K562 (cell line): ENCODE measurements around the gene HMGA1. TPM values are rescaled to one million over a fixed set of nuclear protein-coding genes. Genes with fewer than 3 reads are reported as not detected.

ENCODE experiments used
- CSDE1 ChIP-seq, 2 experiments: fragments of 450-650 bp; IDR thresholded peaks; 2 replicates each; pipeline ENCODE4 v1.6.1; 2016; ENCODE audit warnings: mild to moderate bottlenecking in 1 of 2
- ESRRA ChIP-seq: fragments of 450-650 bp; IDR thresholded peaks from 2 replicates; pipeline ENCODE4 v1.6.1; 2014; ENCODE audit warnings: low read depth, mild to moderate bottlenecking, moderate library complexity, borderline replicate concordance
- HDAC1 ChIP-seq, 2 experiments: fragments of 450-650 bp; IDR thresholded peaks; 2 replicates each; pipeline ENCODE4 v1.6.1; 2016 to 2017; ENCODE audit warnings: inconsistent platforms in 1 of 2, mild to moderate bottlenecking in 1 of 2, moderate library complexity in 1 of 2
- HDAC8 ChIP-seq: fragments of 450-650 bp; IDR thresholded peaks from 2 replicates; pipeline ENCODE4 v1.6.1; 2016; ENCODE audit warnings: mild to moderate bottlenecking, missing genetic modification characterization, moderate library complexity, missing compliant biosample characterization
- HIVEP1 ChIP-seq: fragments of 250-450 bp; sonication (Bioruptor Pico); IDR thresholded peaks from 2 replicates; pipeline ENCODE4 v1.4.0; 2020; ENCODE audit warnings: mild to moderate bottlenecking
- MTA1 ChIP-seq: fragments of 450-650 bp; IDR thresholded peaks from 2 replicates; pipeline ENCODE4 v1.6.1; 2017; ENCODE audit warnings: borderline replicate concordance
- NEUROD1 ChIP-seq: fragments of 150-350 bp; IDR thresholded peaks from 2 replicates; pipeline ENCODE4 v1.6.1; 2014; ENCODE audit warnings: borderline replicate concordance, low read length, low read depth; ENCODE audit not compliant: partially characterized antibody
- PML ChIP-seq: IDR thresholded peaks from 2 replicates; pipeline ENCODE4 v1.6.1; 2012; ENCODE audit warnings: low read length, inconsistent platforms
- SIRT6 ChIP-seq: IDR thresholded peaks from one replicate; pipeline ENCODE4 v1.6.1; 2012; ENCODE audit warnings: low read depth, mild to moderate bottlenecking, control low read depth, inconsistent platforms, low read length, moderate library complexity
- TCF7L2 ChIP-seq: fragments of 150-350 bp; IDR thresholded peaks from 2 replicates; pipeline ENCODE4 v1.6.1; 2016; ENCODE audit warnings: low read depth, mild to moderate bottlenecking, low read length, moderate library complexity
- ZFX ChIP-seq: sonication (generic); formaldehyde crosslinking; IDR thresholded peaks from 2 replicates; pipeline ENCODE4 v1.8.0; 2022; ENCODE audit warnings: mild to moderate bottlenecking, missing genetic modification reagents, moderate library complexity
- ZNF263 ChIP-seq: sonication (generic); formaldehyde crosslinking; IDR thresholded peaks from 2 replicates; pipeline ENCODE4 v1.8.0; 2022; ENCODE audit warnings: mild to moderate bottlenecking, missing genetic modification reagents, borderline replicate concordance
- ZNF589 ChIP-seq: fragments of 200-800 bp; sonication (Bioruptor generic); IDR thresholded peaks from 2 replicates; pipeline ENCODE4 v1.6.1; 2016; ENCODE audit warnings: low read depth, missing genetic modification characterization, missing compliant biosample characterization
- polyA plus RNA-seq, 8 experiments: library from polyadenylated mRNA; depleted of rRNA in 4 of 8; stranded (reverse) in 5 of 8; unstranded in 3 of 8; fragments of >200 nt; fragmentation: Nextera tagmentation in 2 of 8; fragmentation: Illumina TruSeq in 1 of 8; extraction: Ambion mirVana in 2 of 8; extraction: Trizol in 1 of 8; gene quantifications; 2 replicates each; pipeline versions ENCODE4 v1.2.1 to v1.2.3, GENCODE V29; 2011 to 2014; ENCODE audit warnings: inconsistent platforms in 1 of 8, missing spikeins in 1 of 8
- total RNA-seq, 7 experiments: library from RNA; depleted of rRNA in 6 of 7; stranded (reverse); fragments of >200 nt in 6 of 7; fragmentation: Illumina TruSeq in 2 of 7; extraction: Trizol in 2 of 7; gene quantifications; 2 replicates each; pipeline versions ENCODE4 v1.2.1 to v1.2.3, GENCODE V29; 2011 to 2021; ENCODE audit warnings: low replicate concordance in 1 of 7
- TF ChIP-seq, protein P1 (sequence below): conservative IDR thresholded peaks from 2 replicates; pipeline ENCODE4 v1.6.1; 2011; ENCODE audit warnings: low read depth, mild to moderate bottlenecking, low read length; ENCODE audit not compliant: control insufficient read depth
- TF ChIP-seq, protein P2 (sequence below): sonication (generic); formaldehyde crosslinking; IDR thresholded peaks from 2 replicates; pipeline ENCODE4 v1.8.0; 2022; ENCODE audit warnings: missing genetic modification reagents, mild to moderate bottlenecking, borderline replicate concordance
- TF ChIP-seq, protein P3 (sequence below): fragments of 450-650 bp; IDR thresholded peaks from 2 replicates; pipeline ENCODE4 v1.6.1; 2017; ENCODE audit warnings: antibody characterized with exemption, mild to moderate bottlenecking
- TF ChIP-seq, protein P4 (sequence below): IDR thresholded peaks from 2 replicates; pipeline ENCODE4 v1.6.1; 2016; ENCODE audit warnings: missing genetic modification characterization, missing compliant biosample characterization

HMGA1 gene
- total and polyA plus RNA-seq, 9 of the 15 experiments (the other 6 are each of a cell fraction or from before 2014, with no cell fraction given): 27.8 to 1,947 (median 594) TPM

DNA sequence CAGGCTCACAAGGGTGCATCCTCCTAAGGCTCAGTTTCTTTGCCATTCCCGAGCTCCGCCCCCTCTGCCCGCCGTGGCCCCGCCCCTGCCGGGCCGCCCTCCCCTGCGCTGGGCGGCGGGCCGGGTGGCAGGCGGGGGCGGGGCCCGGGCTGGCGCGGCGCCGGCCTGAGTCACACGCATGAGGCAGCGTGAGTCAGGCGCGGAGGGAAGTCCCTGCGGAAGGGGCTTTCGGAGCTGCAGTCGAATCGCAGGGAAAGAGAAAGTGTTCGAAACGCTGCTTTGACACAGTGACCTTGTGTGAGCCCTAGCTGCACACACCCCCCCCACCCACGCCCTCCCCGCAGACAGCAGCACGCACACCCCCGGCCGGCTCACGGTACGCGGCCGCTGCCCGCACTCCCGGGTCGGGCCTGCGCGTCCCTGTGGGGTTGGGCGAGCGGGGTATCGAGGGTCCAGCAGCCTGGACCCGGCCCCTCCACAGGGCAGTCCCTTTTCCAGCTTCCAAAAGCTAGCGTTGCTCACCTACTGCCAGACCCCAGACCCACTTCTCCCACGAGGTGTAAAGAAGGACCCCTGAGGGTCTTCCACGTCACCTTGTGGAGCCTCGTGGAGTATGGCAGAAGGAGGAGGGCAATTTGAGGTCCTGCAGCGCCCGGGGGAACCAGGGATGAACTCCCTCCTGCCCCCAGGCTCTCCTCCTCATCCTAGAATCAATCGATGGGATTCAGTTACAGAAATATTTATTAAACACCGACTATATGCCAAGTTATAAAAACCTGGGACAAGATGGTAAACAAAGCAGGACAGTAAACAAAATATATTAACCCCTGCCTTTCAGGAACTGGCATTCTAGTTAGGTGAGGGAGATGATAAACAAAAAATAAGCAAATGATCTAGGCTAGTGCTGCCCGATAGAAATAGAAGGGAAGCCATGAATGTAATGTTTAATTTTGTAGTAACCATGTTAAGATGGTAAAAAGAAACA lies 12.4 kb upstream of the HMGA1 start (continued):
- TF ChIP-seq, protein P1, sequence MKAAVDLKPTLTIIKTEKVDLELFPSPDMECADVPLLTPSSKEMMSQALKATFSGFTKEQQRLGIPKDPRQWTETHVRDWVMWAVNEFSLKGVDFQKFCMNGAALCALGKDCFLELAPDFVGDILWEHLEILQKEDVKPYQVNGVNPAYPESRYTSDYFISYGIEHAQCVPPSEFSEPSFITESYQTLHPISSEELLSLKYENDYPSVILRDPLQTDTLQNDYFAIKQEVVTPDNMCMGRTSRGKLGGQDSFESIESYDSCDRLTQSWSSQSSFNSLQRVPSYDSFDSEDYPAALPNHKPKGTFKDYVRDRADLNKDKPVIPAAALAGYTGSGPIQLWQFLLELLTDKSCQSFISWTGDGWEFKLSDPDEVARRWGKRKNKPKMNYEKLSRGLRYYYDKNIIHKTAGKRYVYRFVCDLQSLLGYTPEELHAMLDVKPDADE: 0 out of 2 replicates have a peak, but pooled peaks have one; percentile 27
- TF ChIP-seq, protein P2, sequence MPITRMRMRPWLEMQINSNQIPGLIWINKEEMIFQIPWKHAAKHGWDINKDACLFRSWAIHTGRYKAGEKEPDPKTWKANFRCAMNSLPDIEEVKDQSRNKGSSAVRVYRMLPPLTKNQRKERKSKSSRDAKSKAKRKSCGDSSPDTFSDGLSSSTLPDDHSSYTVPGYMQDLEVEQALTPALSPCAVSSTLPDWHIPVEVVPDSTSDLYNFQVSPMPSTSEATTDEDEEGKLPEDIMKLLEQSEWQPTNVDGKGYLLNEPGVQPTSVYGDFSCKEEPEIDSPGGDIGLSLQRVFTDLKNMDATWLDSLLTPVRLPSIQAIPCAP (CRISPR knock-in tag): no peak
- TF ChIP-seq ESRRA: peak; percentile 99
- 0 out of 2 replicates have a peak, but pooled peaks have one; percentile 6 for TF ChIP-seq HIVEP1 (CRISPR knock-in tag)
- peak in 1 of 2 experiments; percentile 37; a peak in 1 of 4 replicates for TF ChIP-seq CSDE1 (IDR thresholded peaks at IDR 0.05)
- TF ChIP-seq, protein P3, sequence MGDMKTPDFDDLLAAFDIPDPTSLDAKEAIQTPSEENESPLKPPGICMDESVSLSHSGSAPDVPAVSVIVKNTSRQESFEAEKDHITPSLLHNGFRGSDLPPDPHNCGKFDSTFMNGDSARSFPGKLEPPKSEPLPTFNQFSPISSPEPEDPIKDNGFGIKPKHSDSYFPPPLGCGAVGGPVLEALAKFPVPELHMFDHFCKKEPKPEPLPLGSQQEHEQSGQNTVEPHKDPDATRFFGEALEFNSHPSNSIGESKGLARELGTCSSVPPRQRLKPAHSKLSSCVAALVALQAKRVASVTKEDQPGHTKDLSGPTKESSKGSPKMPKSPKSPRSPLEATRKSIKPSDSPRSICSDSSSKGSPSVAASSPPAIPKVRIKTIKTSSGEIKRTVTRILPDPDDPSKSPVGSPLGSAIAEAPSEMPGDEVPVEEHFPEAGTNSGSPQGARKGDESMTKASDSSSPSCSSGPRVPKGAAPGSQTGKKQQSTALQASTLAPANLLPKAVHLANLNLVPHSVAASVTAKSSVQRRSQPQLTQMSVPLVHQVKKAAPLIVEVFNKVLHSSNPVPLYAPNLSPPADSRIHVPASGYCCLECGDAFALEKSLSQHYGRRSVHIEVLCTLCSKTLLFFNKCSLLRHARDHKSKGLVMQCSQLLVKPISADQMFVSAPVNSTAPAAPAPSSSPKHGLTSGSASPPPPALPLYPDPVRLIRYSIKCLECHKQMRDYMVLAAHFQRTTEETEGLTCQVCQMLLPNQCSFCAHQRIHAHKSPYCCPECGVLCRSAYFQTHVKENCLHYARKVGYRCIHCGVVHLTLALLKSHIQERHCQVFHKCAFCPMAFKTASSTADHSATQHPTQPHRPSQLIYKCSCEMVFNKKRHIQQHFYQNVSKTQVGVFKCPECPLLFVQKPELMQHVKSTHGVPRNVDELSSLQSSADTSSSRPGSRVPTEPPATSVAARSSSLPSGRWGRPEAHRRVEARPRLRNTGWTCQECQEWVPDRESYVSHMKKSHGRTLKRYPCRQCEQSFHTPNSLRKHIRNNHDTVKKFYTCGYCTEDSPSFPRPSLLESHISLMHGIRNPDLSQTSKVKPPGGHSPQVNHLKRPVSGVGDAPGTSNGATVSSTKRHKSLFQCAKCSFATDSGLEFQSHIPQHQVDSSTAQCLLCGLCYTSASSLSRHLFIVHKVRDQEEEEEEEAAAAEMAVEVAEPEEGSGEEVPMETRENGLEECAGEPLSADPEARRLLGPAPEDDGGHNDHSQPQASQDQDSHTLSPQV: peak; percentile 94
- no peak for TF ChIP-seq TCF7L2
- TF ChIP-seq HDAC8 (tag): peak; percentile 66; the same call in 1 of the 2 replicates
- TF ChIP-seq MTA1: 0 out of 2 replicates have a peak, but pooled peaks have one; percentile 12
- peak; percentile 94 for TF ChIP-seq ZFX
- no peak for TF ChIP-seq ZNF263
- TF ChIP-seq HDAC1 (IDR thresholded peaks at IDR 0.05): peak in 1 of 2 experiments; percentile 59; a peak in 2 of 4 replicates
- TF ChIP-seq NEUROD1: peak; percentile 80
- TF ChIP-seq, protein P4, sequence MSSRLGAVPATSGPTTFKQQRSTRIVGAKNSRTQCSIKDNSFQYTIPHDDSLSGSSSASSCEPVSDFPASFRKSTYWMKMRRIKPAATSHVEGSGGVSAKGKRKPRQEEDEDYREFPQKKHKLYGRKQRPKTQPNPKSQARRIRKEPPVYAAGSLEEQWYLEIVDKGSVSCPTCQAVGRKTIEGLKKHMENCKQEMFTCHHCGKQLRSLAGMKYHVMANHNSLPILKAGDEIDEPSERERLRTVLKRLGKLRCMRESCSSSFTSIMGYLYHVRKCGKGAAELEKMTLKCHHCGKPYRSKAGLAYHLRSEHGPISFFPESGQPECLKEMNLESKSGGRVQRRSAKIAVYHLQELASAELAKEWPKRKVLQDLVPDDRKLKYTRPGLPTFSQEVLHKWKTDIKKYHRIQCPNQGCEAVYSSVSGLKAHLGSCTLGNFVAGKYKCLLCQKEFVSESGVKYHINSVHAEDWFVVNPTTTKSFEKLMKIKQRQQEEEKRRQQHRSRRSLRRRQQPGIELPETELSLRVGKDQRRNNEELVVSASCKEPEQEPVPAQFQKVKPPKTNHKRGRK (tag): no peak
- peak; percentile 64; the same call in 1 of the 2 replicates for TF ChIP-seq PML
- peak; percentile 77; the same call in 1 of the 2 replicates for TF ChIP-seq ZNF589
- no peak for TF ChIP-seq SIRT6
